ENCODE results near the gene CPVL. TPM values are rescaled to one million over a fixed set of nuclear protein-coding genes. Genes with fewer than 3 reads are reported as not detected.

CPVL gene
- total and polyA plus RNA-seq, 4 donors: 6.0 to 39.0 (median 12.9) TPM

DNA sequence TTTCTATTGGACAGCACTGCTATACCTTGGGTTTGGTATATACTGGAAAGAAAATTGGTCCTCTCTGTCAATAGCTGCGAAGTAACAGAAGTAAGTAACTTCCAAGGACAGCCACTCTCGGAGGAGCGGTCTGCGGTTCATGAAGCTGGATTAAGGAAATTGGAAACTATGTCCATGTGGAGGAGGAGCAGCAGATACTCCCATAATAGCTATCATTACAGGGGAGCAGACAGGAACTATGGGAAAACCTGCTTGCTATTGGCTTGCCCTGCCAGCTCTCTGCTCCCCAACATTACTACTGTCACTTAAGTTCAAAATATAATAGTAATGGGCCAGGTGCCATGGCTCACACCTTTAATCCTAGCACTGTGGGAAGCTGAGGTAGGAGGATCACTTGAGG lies 104.3 kb downstream of the CPVL start (continued):
- TF ChIP-seq RAD21 (IDR thresholded peaks at IDR 0.05): no peak
- TF ChIP-seq, protein P1, sequence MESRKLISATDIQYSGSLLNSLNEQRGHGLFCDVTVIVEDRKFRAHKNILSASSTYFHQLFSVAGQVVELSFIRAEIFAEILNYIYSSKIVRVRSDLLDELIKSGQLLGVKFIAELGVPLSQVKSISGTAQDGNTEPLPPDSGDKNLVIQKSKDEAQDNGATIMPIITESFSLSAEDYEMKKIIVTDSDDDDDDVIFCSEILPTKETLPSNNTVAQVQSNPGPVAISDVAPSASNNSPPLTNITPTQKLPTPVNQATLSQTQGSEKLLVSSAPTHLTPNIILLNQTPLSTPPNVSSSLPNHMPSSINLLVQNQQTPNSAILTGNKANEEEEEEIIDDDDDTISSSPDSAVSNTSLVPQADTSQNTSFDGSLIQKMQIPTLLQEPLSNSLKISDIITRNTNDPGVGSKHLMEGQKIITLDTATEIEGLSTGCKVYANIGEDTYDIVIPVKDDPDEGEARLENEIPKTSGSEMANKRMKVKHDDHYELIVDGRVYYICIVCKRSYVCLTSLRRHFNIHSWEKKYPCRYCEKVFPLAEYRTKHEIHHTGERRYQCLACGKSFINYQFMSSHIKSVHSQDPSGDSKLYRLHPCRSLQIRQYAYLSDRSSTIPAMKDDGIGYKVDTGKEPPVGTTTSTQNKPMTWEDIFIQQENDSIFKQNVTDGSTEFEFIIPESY (IDR thresholded peaks at IDR 0.05): no peak
- TF ChIP-seq HNF4A (conservative IDR thresholded peaks at IDR 0.05): no peak
- TF ChIP-seq EGR1 (IDR thresholded peaks at IDR 0.05; ENCODE audit: low read depth in 2 of 2): no peak
- TF ChIP-seq HNF4G (IDR thresholded peaks at IDR 0.05): no peak
- TF ChIP-seq FOXA2 (IDR thresholded peaks at IDR 0.05): no peak
- TF ChIP-seq TAF1 (conservative IDR thresholded peaks at IDR 0.05): no peak

DNA sequence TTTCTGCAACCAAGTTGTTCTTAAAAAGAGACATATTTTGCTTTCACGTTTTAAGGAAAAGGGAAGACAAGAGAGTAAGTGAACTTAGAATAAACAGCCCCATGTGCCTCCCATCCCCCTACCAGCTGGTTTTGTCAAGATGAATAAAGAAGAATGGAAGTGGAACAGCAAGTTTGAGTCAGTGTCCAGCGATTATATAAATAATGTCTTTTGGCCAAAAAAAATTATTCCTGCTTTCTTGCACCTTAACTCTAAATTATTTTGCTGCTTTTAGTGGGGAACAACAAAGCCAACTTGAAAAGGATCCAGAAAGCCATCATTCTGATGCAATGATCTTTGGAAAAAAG lies 105.8 kb downstream of the CPVL start:
- DNase-seq (ENCODE audit: low spot score): no peak
- H3K27me3 ChIP-seq (ENCODE audit: control insufficient read depth in 4 of 4, insufficient read depth in 4 of 4, low read length in 3 of 4): no peaks in the 10 kb centered on the region
- TF ChIP-seq FOXA1 (IDR thresholded peaks at IDR 0.05) (no peak), SP1 (IDR thresholded peaks at IDR 0.05) (no peak), HNF4A (conservative IDR thresholded peaks at IDR 0.05) (no peak), HNF4G (IDR thresholded peaks at IDR 0.05) (no peak), YY1 (IDR thresholded peaks at IDR 0.05) (no peak), RAD21 (IDR thresholded peaks at IDR 0.05) (no peak), EGR1 (IDR thresholded peaks at IDR 0.05; ENCODE audit: low read depth in 2 of 2) (no peak), NR2F2 (IDR thresholded peaks at IDR 0.05) (no peak), RXRA (IDR thresholded peaks at IDR 0.05) (no peak), GABPA (IDR thresholded peaks at IDR 0.05 in 1 of 2, conservative IDR thresholded peaks at IDR 0.05 in 1 of 2) (no peak)
- TF ChIP-seq, protein P2, sequence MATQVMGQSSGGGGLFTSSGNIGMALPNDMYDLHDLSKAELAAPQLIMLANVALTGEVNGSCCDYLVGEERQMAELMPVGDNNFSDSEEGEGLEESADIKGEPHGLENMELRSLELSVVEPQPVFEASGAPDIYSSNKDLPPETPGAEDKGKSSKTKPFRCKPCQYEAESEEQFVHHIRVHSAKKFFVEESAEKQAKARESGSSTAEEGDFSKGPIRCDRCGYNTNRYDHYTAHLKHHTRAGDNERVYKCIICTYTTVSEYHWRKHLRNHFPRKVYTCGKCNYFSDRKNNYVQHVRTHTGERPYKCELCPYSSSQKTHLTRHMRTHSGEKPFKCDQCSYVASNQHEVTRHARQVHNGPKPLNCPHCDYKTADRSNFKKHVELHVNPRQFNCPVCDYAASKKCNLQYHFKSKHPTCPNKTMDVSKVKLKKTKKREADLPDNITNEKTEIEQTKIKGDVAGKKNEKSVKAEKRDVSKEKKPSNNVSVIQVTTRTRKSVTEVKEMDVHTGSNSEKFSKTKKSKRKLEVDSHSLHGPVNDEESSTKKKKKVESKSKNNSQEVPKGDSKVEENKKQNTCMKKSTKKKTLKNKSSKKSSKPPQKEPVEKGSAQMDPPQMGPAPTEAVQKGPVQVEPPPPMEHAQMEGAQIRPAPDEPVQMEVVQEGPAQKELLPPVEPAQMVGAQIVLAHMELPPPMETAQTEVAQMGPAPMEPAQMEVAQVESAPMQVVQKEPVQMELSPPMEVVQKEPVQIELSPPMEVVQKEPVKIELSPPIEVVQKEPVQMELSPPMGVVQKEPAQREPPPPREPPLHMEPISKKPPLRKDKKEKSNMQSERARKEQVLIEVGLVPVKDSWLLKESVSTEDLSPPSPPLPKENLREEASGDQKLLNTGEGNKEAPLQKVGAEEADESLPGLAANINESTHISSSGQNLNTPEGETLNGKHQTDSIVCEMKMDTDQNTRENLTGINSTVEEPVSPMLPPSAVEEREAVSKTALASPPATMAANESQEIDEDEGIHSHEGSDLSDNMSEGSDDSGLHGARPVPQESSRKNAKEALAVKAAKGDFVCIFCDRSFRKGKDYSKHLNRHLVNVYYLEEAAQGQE (IDR thresholded peaks at IDR 0.05): no peak
- TF ChIP-seq, protein P3, sequence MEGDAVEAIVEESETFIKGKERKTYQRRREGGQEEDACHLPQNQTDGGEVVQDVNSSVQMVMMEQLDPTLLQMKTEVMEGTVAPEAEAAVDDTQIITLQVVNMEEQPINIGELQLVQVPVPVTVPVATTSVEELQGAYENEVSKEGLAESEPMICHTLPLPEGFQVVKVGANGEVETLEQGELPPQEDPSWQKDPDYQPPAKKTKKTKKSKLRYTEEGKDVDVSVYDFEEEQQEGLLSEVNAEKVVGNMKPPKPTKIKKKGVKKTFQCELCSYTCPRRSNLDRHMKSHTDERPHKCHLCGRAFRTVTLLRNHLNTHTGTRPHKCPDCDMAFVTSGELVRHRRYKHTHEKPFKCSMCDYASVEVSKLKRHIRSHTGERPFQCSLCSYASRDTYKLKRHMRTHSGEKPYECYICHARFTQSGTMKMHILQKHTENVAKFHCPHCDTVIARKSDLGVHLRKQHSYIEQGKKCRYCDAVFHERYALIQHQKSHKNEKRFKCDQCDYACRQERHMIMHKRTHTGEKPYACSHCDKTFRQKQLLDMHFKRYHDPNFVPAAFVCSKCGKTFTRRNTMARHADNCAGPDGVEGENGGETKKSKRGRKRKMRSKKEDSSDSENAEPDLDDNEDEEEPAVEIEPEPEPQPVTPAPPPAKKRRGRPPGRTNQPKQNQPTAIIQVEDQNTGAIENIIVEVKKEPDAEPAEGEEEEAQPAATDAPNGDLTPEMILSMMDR (IDR thresholded peaks at IDR 0.05; ENCODE audit: low read depth, low read length, missing input control): no peak
- TF ChIP-seq, protein P4, sequence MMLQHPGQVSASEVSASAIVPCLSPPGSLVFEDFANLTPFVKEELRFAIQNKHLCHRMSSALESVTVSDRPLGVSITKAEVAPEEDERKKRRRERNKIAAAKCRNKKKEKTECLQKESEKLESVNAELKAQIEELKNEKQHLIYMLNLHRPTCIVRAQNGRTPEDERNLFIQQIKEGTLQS (IDR thresholded peaks at IDR 0.05): no peak
- TF ChIP-seq, protein P5, sequence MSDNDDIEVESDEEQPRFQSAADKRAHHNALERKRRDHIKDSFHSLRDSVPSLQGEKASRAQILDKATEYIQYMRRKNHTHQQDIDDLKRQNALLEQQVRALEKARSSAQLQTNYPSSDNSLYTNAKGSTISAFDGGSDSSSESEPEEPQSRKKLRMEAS (IDR thresholded peaks at IDR 0.05): no peak
- TF ChIP-seq, protein P1 (IDR thresholded peaks at IDR 0.05): no peak
- H3K36me3 ChIP-seq (ENCODE audit: control insufficient read depth in 4 of 4, insufficient read depth in 3 of 4, low read depth in 1 of 4, low read length in 3 of 4): no peaks in the 10 kb centered on the region
- no peak overlapping the region for H3K27ac ChIP-seq (ENCODE audit: low read depth in 1 of 2, low read length in 2 of 2)
- WGBS: 83% methylated on average over 2 of the region's 2 CpGs
- no peak overlapping the region for H3K9ac ChIP-seq (ENCODE audit: low read depth in 1 of 2, low read length in 2 of 2)
- H3K9me3 ChIP-seq (ENCODE audit: control insufficient read depth in 4 of 4, low read length in 3 of 4): no peaks in the 10 kb centered on the region
- H3K4me1 ChIP-seq (ENCODE audit: control insufficient read depth in 4 of 4, insufficient read depth in 4 of 4, low read length in 3 of 4): peaks cover 0 to 2% (median 0%) of the 10 kb centered on the region in 4 donors
- no peak overlapping the region for H3K4me3 ChIP-seq (ENCODE audit: low read depth in 1 of 3, low read length in 3 of 3)
